Left ventricle myocardium inferior (tissue), 1 donor: ENCODE measurements around the gene CFAP92. TPM values are rescaled to one million over a fixed set of nuclear protein-coding genes. Genes with fewer than 3 reads are reported as not detected.
A peak's percentile ranks its signal among the peaks of the same experiment; 100 is the strongest.
"Not testable (repeated sequence)": the region's sequence is repeated elsewhere in the genome, so short reads cannot be mapped to it uniquely, and the experiment has no call there.

ENCODE experiments used
- DNase-seq: peaks from one replicate; pipeline ENCODE4 v3.0.0-alpha.2; 2020
- H3K27ac ChIP-seq: fragments of 200-600 bp; replicated peaks from 2 replicates; pipeline ENCODE4 v1.8.0; 2021
- H3K27me3 ChIP-seq: fragments of 200-600 bp; 2 replicates; pipeline ENCODE4 v1.8.0; 2021; ENCODE audit warnings: low read depth
- H3K36me3 ChIP-seq: fragments of 200-600 bp; 2 replicates; pipeline ENCODE4 v1.8.0; 2021
- H3K4me1 ChIP-seq: fragments of 200-600 bp; 2 replicates; pipeline ENCODE4 v1.8.0; 2021
- H3K4me3 ChIP-seq: fragments of 200-600 bp; 2 replicates; pipeline ENCODE4 v1.8.0; 2021; ENCODE audit warnings: mild to moderate bottlenecking, moderate library complexity
- H3K9me3 ChIP-seq: fragments of 200-600 bp; replicated peaks from 2 replicates; pipeline ENCODE4 v1.8.0; 2021
- intact Hi-C: fragments of 100-400 bp; cut with micrococcal nuclease; formaldehyde crosslinking; loops from one replicate; pipeline ENCODE4 v1.11.0; 2022
- total RNA-seq: library from RNA; stranded (reverse); fragmentation: NEBNext Ultra II Directional; extraction: Animal tissue kit (Norgen Biotek cat#: 25700); gene quantifications from one replicate; pipeline ENCODE4 v1.2.1, GENCODE V29; 2021
- TF ChIP-seq, protein P1 (sequence below): fragments of 200-600 bp; IDR thresholded peaks from 2 replicates; pipeline ENCODE4 v1.8.0; 2021; ENCODE audit warnings: antibody characterized with exemption, mild to moderate bottlenecking, borderline replicate concordance
- donor health status: DM: no; HTN: yes; CAD: no; lungs with severe emphysema.

CFAP92 gene
- total RNA-seq, 1 donor from 2014 or later: 0.25 TPM

DNA sequence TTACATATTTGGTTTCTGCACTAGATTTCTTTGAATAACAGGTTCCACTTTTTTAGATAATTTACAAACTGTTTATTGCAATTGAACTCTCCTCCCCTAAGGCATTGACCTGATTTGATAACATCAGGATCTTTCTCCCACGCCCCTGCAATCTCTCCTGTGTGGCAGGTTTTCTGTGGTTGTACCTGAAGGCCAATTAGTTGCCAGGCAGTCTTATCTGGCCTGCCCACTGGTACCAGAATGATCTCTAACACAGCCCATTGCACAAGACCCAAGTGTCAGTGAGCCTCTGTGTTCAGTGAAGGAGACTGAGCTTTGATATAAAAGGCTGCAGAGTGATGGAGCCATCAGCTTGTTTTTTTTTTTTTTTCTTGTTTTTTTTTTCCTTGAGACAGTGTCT, 111.2 kb downstream of the CFAP92 start:
- DNase-seq: no peak
- Histone ChIP-seq H3K4me1 (peaks cover 61% of the 10 kb centered on the region), H3K9me3 (no peaks in the 10 kb centered on the region), H3K36me3 (peaks cover 31% of the 10 kb centered on the region), H3K27me3 (no peaks in the 10 kb centered on the region), H3K4me3 (no peak overlapping the region), H3K27ac (no peak overlapping the region)
- intact Hi-C loops: no loop called here
- TF ChIP-seq, protein P1, sequence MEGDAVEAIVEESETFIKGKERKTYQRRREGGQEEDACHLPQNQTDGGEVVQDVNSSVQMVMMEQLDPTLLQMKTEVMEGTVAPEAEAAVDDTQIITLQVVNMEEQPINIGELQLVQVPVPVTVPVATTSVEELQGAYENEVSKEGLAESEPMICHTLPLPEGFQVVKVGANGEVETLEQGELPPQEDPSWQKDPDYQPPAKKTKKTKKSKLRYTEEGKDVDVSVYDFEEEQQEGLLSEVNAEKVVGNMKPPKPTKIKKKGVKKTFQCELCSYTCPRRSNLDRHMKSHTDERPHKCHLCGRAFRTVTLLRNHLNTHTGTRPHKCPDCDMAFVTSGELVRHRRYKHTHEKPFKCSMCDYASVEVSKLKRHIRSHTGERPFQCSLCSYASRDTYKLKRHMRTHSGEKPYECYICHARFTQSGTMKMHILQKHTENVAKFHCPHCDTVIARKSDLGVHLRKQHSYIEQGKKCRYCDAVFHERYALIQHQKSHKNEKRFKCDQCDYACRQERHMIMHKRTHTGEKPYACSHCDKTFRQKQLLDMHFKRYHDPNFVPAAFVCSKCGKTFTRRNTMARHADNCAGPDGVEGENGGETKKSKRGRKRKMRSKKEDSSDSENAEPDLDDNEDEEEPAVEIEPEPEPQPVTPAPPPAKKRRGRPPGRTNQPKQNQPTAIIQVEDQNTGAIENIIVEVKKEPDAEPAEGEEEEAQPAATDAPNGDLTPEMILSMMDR: no peak

DNA sequence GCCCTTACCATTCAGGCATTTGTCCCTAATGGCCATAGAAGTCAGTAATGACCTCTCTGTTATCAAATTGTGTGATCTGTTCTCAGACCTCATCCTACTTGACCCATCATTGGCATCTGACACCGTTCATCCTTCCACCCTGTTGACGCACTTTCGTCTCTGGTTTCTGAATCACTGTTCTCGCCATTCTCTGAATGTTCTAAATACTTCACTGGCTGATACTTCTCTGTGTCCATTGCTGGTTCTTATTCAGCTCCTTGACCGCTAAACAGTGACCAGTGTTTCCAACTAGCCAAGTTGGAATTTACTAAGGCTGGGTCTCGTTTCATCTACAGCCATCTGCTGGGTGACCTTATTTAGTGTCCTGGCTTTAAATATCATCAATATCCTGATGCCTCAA, 112.3 kb downstream of the CFAP92 start:
- Histone ChIP-seq H3K4me1 (peaks cover 65% of the 10 kb centered on the region), H3K36me3 (peaks cover 20% of the 10 kb centered on the region), H3K27ac (no peak overlapping the region), H3K27me3 (no peaks in the 10 kb centered on the region), H3K9me3 (no peaks in the 10 kb centered on the region), H3K4me3 (no peak overlapping the region)
- no peak for DNase-seq
- TF ChIP-seq, protein P1: no peak
- intact Hi-C loops: no loop called here

DNA sequence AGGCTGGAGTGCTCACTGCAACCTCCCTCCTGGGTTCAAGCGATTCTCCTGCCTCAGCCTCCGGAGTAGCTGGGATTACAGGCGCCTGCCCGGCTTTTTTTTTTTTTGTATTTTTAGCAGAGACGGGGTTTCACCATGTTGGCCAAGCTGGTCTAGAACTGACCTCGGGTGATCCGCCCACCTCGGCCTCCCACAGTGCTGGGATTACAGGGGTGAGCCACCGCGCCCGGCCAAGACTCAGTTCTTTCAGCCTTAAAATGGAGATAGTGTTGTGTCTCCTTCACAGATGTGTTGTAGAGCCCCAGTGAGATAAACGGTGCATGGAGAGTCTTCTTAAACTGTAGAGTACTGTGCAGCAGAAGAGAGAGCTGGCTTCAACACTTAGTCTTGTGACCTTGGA, 113.4 kb downstream of the CFAP92 start:
- H3K27me3 ChIP-seq, DNase-seq, intact Hi-C loops, H3K9me3 ChIP-seq: not testable (repeated sequence)
- Histone ChIP-seq H3K4me1 (peaks cover 70% of the 10 kb centered on the region), H3K36me3 (peaks cover 11% of the 10 kb centered on the region), H3K27ac (peak overlapping the region; percentile 93), H3K4me3 (peak overlapping the region; percentile 88)

DNA sequence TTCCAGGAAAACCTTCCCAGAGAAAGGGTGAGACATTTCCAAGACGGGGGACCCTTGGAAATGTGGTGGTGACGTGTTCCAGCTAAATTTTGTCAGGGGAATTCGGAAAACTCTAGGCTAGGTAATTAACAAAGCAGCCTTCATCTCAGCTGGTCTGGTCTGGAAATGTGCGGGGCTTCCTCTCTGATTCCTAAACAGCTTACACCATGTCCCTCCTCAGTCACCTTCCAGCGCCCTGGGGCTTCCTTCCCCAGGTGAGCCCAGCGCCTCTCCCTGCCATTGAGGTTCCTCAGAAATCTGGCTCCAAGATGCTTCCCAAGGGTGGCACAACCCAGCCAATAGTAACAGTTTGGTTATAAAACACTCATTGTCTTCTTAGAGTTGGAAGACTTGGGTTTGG, 113.9 kb downstream of the CFAP92 start:
- peaks cover 7% of the 10 kb centered on the region for H3K36me3 ChIP-seq
- H3K4me3 ChIP-seq: peak overlapping the region; percentile 88
- H3K9me3 ChIP-seq: no peaks in the 10 kb centered on the region
- no peaks in the 10 kb centered on the region for H3K27me3 ChIP-seq
- TF ChIP-seq, protein P1: no peak
- intact Hi-C loops: no loop called here
- H3K27ac ChIP-seq: peak overlapping the region; percentile 93
- H3K4me1 ChIP-seq: peaks cover 75% of the 10 kb centered on the region
- no peak for DNase-seq

DNA sequence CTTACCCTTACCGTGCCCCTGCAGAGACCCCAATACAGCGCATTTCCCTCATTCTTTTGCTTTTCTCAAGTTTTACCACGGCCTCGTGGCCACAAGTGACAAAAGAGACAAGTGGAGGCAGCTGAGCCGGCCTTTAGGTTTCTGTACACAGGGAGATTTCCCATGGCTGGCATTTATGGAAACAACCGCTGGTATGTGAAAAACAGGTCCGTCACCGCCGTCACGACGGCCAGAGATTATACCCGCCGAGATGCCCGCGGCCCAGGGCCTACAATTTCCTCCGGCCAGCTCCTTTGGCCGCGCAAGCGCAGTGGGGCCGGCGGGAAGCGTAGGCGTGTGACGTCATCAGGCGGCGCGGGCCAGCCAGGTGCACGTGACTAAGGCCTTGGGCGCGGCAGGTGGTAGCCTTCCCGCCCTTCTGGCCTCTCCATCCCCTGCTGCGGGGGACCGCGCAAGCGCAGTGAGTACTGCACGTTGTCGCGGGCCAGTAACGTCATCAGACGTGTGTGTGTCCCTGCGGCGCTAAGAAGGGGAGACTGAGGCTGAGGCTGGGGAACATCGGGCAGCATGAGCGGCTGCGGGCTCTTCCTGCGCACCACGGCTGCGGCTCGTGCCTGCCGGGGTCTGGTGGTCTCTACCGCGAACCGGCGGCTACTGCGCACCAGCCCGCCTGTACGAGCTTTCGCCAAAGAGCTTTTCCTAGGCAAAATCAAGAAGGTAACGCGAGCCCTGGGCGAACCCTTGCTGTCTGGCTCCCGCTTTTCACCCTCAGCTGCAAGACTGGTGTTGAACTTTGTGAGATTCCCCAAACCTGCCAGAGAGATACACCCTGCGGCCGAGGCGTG, 114.5 kb downstream of the CFAP92 start, which contains the start of gene ACAD9:
ACAD9 (plus strand) TSS at position 496 of the 845 bp plus-strand sequence; CDS start at position 568, 72 bp downstream.
- Histone ChIP-seq H3K27me3 (no peaks in the 10 kb centered on the region), H3K27ac (peak within 1 kb of the TSS; percentile 93), H3K4me1 (peaks cover 80% of the 10 kb centered on the region), H3K36me3 (peaks cover 5% of the 10 kb centered on the region), H3K9me3 (no peaks in the 10 kb centered on the region), H3K4me3 (peak within 1 kb of the TSS; percentile 88)
- intact Hi-C loops: no loop called here
- DNase-seq: peak; percentile 97
- TF ChIP-seq, protein P1: no peak

DNA sequence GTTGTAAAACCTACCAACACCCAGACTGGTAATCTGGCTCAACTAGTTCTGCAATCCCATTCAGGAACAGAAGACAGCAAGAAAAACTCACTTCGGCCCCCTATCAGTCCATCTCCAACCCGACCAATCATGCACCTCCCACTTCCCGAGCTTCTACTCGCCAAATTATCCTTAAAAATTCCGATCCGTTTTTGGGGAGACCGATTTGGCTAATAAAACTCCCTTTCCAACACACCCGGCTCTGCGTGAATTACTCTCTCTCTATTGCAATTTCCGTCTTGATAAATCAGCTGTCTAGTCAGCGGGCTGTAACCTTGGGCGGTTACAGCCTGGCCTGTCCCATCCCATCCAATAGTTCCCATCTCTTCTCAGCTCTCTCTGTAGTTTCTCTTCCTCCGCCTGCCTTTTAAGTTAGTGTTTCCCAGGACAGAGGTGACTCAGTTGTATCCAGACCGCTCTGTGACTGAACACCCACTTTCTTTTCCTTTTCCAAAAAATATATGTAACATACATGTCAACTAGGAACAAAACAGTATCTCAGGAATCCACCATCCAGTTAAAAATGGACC, 115.2 kb downstream of the CFAP92 start:
- Histone ChIP-seq H3K9me3 (no peaks in the 10 kb centered on the region), H3K27me3 (no peaks in the 10 kb centered on the region), H3K4me1 (peaks cover 73% of the 10 kb centered on the region), H3K4me3 (peak overlapping the region; percentile 88), H3K36me3 (peaks cover 5% of the 10 kb centered on the region), H3K27ac (peak overlapping the region; percentile 93)
- intact Hi-C loops: no loop called here
- TF ChIP-seq, protein P1: no peak
- DNase-seq: no peak
